HG03439 (cell line): ENCODE results near the gene AMOT.

ENCODE experiments used
- ATAC-seq: cut with Tn5 transposase; IDR thresholded peaks from one replicate; pipeline ENCODE4 v1.9.1; 2021; ENCODE audit warnings: mild to moderate bottlenecking, moderate library complexity; ENCODE audit not compliant: unreplicated experiment

The AMOT gene

GRCh38 chrX:112839856-112840255 lies 775 bp downstream of the AMOT start:
- ATAC-seq, result no peak

GRCh38 chrX:112837531-112837930 lies 3.1 kb downstream of the AMOT start:
- no peak for ATAC-seq

DNA sequence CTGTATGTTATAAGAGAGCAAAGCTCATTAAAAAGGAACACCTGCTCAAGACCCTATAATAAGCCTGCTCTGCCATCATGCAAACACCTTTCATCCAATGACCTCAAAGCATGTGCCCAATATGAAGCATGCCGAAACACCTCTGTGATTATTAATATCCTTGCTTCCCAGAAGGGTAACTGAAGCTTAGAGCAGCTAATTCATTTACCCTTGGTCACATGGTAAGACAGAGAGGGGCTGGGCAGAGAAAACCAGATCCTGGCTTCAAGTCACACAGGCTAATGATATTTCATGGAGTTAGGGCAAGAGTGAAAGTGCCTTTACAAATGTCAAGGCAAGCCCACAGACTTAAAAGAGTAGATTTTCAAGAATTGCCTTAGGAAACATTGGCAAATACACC lies 5.6 kb downstream of the AMOT start:
- no peak for ATAC-seq

DNA sequence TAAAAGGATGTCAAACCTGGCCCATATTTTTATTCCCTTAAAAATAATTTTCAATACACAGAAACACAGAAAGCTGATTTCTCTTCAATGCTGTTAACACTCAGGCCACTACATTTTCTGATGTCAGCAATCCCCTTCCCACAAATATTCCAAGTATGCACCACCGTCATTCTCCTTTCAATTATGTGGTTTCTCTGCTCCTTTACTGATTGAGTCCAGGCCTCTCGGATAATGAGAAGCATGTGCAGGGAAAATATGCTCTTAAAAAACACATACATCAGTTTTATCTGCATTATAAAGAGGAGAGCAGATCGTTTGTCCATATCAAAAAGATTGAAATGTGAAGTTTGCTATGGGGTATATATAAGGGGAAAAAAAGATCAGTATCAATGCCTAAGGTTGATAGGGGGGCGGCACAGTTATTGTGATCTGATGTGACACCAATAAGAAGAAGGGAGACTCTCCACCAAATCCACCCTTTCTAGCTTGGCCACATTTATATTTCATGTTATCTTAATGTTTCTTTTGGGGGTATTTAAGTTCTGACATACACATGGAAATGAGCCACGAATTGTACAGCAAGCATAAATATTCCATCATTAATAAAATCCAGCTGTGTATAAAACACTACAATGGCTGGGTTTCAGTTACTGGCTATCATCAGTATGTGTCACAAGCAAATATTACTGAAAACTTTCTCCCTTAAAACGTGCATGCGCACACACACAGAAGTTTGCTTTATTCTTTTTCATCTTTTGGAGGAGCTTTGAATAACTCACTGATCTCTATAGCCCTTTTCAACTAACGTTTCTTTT lies 6.4 kb downstream of the AMOT start:
- ATAC-seq, result no peak

- no peak for ATAC-seq
These were observed 8.0 kb downstream of the AMOT start for GRCh38 chrX:112832481-112833095.

DNA sequence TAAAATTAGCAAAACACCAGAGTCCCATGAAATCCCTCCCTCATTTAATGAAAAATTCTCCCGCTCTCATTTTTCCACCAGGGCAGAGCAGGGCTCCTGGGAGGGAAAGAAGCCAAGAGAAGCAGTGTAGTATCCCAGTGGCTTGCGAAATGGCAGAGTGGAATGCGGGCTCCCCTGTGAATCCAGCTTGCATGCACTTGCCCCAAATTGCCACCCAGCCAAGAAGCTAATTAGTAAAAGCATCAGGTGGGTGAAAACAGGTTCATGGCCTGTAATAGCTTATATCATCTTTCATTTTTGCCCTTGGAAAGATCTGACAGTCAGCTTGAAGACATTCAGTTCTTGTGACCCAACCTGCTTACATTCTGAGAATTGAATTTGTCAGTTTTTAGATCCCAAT lies 10.1 kb downstream of the AMOT start:
- ATAC-seq, result no peak

- no peak for ATAC-seq
These were observed 13.2 kb downstream of the AMOT start for GRCh38 chrX:112827292-112827903.

DNA sequence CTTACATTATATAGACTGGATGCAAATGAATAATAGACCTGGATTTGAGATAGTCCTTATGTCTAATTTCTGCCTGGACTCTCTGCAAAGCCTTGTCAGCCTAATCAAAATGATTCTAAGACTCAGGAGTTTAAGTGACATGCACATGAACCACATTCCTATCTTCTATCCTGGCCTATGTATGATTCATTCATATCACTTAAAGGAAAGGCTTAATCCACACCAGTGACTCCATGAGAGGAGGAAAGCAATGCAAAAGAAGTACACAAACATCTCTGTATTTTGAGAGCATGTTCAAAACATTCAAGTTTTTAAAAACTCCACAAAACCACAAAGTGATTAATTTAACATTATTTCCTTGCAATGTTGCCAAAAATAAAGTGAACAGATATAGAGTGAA lies 14.6 kb downstream of the AMOT start:
- ATAC-seq, result no peak

GRCh38 chrX:112822892-112823291 lies 17.7 kb downstream of the AMOT start:
- no peak for ATAC-seq

GRCh38 chrX:112820364-112821268 lies 20.0 kb downstream of the AMOT start:
- no peak for ATAC-seq

- ATAC-seq, result no peak
These were observed 20.8 kb downstream of the AMOT start for GRCh38 chrX:112819813-112820212.

- no peak for ATAC-seq
These were observed 21.5 kb downstream of the AMOT start for GRCh38 chrX:112819008-112819640.

- ATAC-seq, result no peak
These were observed 22.3 kb downstream of the AMOT start for GRCh38 chrX:112818114-112819007.

DNA sequence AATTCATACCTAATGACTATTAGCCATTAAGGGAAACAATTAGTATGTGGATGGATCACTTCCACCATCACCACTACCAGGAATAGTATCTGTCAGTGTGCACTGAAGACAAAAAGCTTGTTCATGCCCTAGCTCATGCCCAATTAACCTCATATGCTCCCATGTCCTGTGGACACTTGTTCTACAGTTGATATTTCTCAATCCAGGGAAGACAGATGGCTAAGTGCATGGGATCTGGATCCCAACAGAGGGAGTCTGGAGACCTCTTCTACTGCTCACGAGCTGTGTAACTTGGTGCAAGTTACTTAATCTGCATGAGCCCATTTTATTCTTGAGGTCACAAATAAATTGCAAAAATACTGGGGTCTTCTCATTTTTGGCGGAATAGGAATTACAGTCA lies 23.7 kb downstream of the AMOT start:
- no peak for ATAC-seq

DNA sequence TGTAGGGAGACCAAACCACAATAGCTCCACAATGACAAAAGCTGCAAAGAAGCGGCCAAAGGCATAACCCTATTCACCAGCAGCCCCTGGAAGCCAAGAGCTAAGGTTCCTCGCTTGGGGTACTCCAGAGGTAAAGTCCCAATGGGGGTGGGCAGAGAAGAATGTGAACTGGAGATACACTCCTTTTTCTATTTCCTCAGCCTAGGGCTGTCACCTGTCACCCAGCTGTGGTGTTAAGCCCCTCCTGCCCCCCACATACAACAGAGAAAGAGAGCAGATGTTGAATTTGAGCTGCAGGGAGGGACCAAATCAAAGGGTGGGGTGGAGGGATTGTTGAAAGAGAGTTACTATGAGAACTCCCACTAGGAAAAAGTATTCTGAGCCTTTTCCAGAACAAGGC lies 26.1 kb downstream of the AMOT start:
- no peak for ATAC-seq

DNA sequence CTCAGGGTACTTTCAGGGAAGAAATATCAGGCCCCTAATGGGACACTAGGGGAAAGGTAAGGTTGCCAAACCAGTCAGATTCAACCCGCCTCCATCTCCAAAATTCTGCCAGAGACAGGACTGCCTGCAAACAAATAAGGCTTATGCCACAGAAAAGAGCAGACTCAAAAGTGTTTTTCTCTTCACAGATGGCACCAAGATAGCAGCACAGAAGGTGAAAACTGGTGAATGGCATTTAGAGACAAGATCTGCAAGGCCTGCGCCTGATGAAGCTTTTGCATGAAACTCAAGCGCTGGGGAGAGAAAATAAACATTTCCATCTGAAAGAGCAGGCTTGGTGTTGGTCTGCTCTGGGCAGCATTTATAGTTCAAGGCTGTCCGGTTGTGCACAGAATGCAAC lies 27.9 kb downstream of the AMOT start:
- no peak for ATAC-seq

DNA sequence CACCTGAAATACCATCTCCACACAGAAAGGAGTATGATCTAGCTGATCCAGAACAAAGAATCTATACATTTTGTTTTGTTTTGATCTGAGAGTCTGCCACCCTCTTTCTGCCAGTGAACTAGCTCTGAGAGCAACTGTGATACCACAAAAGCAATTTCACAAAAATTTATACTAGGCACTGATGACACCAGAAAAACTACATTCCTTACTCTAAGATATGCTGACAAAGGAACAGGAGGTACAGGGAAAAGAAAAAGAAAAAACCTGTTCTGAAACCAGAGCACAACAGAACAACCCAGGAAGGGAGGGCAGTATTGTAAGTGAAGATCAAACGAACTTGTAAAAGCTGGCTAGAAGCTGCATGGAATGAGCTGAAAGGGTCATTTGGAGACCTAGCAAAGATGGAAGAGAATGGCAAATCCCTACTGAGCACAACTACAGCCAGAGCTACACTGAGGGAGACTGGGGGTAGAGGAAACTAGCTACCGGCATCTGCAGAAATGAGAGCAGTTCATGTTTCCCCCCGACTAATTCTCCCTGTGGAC lies 31.9 kb downstream of the AMOT start:
- ATAC-seq, result no peak

DNA sequence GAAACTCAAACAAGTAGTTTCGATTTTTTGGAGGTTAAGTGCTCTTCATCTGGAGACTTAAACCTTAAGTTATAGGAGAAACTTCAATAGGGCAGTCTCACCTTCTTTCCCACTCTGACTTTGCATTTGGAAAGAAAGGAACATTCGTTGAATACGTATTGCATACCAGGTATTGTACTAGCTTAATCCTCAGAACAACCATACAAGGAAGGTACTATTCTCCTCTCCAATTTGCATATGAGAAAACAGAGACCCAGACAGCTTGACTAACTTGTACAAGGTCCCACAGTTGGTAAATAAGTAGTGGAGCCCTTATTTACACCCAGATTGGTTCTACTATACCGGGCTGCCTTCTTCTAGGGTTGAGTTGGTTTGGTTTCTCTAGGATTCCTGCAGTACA lies 32.6 kb downstream of the AMOT start:
- no peak for ATAC-seq

DNA sequence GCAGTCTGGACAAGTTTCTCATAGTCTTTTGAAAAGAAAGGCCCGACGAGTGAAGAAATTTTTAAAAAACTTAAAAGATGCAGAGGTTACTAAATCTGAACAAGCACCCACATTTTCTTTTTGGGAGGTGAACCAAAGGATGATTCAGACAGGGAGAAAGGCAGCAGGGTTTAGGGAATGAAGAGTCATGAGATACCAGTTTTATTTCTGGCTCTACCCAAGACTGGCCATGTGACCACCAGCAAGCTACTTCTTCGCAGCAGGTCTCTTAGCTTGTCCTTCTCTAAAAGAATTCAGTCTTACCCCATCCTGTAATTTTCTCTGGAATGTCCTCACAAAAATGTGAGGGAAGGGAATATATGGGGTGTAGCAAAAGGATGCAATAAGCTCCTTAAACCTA lies 37.6 kb downstream of the AMOT start:
- no peak for ATAC-seq
